NCI-H345 treated with DMSO at 0.1 percent for 48 hours (cell line): ENCODE results near the gene SNRNP25.
"Not testable (repeated sequence)": the region's sequence is repeated elsewhere in the genome, so short reads cannot be mapped to it uniquely, and the experiment has no call there.

Experiments
- DNase-seq: peaks from one replicate; lab custom pipeline; 2025; ENCODE audit not compliant: unreplicated experiment; lab: John Stamatoyannopoulos, UW

SNRNP25 gene

DNA sequence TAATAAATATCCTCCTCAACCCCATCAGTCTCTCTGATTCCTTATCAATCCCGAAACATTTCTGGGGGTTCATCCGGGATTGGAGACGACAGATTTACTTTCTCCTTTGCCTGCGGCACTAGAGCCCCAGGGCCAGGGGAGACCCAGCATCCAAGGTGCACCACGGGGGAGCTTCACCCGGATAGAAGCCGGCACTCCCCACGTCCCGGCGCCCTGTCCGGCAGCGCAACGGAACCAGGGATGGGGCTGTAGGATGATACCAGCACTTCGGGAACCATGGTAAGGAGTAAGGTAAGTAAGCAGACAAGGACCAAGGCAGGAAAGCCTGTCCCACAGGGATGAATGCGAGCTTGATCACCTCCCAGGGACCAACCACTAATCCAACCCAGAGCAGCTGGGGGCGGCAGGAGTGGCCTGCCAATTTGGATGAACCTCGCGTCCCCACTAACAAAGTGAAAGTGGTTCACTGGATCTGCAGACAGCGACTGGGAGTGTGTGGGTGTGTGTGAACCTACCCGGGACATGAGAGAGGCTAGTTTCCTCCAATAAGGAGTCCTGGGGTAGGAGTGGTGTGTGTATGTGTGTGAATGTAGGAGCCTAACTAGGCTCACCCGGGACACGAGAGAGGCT is 12.1 kb upstream of the SNRNP25 start:
- DNase-seq: no peak

- no peak for DNase-seq
These were observed 11.6 kb upstream of the SNRNP25 start for GRCh38 chr16:42069-42457.

DNA sequence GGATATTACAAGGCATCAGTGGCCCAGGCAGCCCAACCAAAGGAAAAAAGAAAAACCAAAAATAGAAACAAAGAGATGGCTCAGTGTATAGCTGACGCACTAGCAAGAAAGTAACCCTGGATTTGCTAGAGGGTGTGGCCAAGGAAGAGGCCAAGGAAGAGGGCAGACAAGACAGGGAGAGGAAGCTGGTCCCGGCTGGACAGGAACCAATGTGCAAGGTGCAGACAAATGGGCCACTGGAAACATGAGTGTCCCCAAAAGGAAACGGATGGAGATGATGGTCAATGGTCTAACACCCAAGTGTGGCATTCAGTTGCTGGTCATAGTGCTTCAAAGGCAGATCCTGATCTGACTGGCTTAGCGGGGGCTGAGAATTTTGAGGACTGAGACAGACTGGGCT is 10.9 kb upstream of the SNRNP25 start:
- DNase-seq: no peak

GRCh38 chr16:43294-43693 is 10.3 kb upstream of the SNRNP25 start:
- DNase-seq: no peak

GRCh38 chr16:44655-45054 is 9.0 kb upstream of the SNRNP25 start:
- DNase-seq: no peak

GRCh38 chr16:45454-45853 is 8.2 kb upstream of the SNRNP25 start:
- no peak for DNase-seq

- not testable (repeated sequence) for DNase-seq
These were observed 7.1 kb upstream of the SNRNP25 start for GRCh38 chr16:46510-46909.

DNA sequence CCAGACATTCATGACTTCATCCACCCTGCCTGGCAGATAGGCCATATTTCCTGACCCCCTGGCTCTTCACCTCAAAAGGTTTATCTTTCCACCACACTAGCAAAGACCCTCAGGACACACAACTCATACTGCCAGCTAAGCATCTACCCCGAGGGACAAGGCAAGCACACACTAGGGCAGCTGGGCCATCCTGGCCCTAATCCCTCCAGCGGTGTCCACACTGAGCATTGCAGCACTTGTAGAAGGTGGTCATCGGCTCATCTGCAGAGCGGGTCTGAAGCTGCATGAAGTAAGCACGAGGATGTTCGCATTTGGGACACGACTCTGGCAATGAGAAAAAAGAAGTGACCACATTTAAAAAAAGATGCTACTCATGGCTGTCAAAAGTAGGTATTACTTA is 6.4 kb upstream of the SNRNP25 start:
- no peak for DNase-seq

DNA sequence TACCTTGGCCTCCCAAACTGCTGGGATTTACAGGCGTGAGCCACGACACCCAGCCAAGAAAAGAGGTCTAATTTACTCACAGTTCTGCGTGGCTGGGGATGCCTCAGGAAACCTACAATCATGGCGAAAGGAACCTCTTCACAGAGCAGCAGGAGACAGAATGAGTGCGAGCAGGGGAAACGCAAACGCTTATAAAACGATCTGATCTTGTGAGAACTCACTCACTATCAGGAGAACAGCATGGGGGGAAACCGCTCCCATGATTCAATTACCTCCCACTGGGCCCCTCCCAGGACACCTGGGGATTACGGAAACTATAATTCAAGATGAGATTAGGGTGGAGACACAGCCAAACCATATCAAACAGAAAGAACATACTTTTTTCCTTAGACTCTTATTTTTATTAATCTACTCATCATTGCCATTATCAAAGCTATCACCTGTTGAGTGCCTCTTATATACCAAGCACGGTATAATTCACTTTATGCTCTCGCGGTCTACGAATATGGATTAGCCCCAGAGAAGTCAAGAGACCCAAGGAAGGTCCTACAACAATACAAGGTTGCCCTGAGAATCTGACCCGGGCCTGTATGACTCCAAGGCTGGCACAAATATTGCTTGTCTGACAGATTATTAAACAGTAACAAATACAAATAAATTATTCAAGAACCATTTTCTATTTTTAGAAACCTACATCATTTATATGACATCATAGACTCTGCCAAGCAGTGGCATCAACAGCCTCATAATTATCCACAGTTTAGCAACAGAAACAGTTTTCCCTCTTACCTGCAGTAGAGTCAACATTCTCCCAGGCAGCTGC is 2.6 kb upstream of the SNRNP25 start:
- peak; percentile 9 for DNase-seq

GRCh38 chr16:54237-54581 is 581 bp downstream of the SNRNP25 start:
- DNase-seq: no peak

GRCh38 chr16:55571-56136 is 2.0 kb downstream of the SNRNP25 start:
- no peak for DNase-seq

- no peak for DNase-seq
These were observed 2.8 kb downstream of the SNRNP25 start for GRCh38 chr16:56231-56927.

DNA sequence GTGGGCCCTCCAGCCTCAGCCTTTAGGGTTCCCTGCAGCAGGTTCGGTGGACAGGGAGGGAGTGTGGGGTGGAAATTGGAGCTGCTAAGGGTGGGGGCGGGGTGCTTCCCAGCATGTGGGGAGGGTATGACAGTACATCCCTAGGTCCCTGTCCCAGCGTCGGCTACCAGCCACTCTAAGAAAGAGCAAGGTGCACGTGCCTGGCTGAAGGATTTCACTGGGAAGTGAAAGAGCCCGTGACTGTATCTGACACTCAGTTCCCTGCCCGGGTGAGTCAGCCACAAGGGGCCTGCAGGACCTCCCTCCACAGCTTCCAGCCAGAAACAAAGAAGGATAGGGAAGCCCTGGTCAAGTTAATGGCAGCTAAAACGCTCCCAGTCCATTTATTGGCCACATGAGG is 4.1 kb downstream of the SNRNP25 start:
- DNase-seq: no peak

DNA sequence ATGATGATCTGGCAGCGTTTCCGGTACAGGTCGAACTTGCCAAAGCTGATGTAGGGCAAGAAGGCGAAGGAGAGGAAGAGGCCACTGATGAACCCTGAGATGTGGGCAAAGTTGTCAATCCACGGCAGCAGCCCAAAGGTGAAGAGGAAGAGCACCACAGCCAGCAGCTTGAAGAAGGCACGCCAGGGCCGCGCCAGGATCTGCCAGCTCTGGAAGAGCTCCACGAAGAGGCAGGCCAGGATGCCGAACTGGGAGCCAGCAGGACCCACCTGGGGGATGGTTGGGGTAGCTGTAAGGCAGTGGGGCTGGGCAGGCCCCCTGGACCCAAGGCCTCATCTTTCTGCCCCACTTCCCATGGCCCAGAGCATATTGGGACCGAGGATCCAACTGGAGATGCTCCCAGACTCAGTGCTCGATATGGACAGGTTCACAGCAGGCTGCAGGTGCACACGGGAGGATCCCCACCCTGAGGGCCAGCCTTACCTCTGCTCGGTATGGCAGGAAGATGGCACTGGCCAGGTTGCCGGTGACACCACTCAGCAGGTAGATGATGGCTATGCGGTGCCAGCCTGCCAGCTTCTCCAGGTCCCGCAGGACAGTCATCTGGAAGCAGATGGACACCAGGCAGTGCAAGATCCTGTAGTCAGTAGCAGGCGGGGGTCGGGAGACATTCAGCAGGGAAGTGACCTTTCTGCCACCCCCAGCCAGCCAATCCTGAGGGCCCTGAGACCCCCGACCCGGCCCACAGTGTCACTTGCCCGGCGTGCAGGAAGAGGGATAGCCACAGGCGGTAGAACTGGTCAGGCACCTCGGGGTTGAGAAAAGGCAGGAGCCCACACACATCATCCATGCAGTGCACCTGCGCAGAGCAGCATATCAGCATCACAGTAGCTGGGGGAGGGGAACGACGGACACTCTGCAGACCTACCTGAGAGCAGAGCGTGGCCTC is 5.1 kb downstream of the SNRNP25 start:
- no peak for DNase-seq

DNA sequence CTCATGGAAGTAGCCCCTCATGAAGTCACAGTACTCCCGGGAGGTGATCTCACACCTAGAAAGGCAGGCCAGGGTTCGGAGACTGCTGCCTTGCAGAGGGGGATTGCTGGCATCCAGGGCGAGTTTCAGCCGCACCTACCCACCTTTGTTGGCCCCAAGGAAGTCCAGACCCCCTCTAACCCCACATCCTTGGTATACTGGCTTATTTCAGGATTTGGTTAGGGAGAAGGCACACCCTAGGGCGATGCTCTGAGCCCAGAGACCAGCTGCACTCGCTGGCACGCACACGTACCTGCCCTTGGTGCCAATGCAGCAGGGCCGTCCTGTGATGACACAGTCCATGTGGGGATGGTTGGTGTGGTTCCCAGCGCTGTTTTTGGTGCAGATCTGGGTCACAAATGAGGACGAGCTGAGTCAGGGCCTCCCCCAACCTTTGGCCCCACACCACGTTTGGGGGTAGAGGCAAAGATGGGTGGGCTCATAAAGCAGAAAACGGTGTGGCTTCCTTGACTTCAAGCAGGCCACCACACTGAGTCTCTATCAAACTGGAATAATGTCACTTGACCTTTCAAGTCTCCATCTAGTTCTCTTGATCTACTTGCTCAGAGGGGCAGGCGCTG is 5.9 kb downstream of the SNRNP25 start:
- no peak for DNase-seq

DNA sequence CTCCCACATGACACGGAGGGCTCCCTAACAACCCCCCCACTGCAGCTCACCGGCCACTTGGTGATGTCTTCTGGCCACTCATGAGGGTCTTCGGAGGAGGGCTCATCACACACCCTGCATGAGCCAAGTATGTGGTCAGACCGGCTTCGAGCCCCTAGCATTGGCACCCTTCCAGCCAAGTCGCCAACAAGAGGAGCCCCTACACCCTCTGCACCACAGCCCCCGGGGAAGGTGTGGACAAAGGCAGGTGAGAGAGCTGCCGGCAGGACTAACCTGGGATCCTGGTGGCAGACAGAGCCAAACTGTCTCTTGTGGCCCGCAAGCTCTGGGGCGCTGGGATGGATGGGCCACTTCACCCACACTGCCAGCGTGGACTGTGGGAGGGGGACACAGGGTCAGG is 6.5 kb downstream of the SNRNP25 start:
- DNase-seq: no peak

GRCh38 chr16:60929-61878 is 7.6 kb downstream of the SNRNP25 start:
- DNase-seq: no peak

GRCh38 chr16:61879-62281 is 8.3 kb downstream of the SNRNP25 start:
- no peak for DNase-seq

DNA sequence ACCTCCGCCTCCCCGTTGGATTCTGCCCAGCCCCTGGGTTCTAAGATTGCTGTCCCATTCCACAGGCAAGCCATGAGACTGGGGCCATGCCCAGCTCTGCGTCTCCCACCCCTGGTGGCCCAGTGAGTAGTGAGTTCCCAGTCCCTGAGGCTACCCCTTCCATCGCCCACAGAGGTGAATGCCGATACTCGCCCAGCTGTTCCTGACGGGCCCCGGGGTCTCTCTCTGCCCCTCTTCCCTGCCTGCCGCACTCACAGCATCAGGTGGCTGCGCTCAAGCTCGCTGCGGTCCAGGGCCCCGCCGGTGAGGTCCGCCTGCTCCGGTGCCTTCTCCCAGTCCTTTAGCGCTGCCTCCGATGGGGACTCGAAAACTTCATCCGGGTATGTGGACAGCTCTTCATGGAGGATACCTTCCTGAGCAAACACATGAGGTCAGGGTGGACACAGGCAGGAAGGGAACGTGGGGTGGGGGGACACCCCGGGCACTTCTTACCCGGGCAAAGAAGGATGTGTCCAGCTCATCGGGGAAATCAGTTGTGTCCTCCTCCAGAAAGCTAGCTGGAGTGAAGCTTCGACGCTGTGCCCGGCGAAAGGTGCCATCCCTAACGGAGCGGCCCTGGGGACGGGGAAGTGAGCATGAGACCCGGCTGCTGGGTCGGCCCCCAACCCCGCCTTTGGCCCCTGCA is 8.8 kb downstream of the SNRNP25 start:
- DNase-seq: no peak
